ENCODE data around the gene SLC26A11.

DNA sequence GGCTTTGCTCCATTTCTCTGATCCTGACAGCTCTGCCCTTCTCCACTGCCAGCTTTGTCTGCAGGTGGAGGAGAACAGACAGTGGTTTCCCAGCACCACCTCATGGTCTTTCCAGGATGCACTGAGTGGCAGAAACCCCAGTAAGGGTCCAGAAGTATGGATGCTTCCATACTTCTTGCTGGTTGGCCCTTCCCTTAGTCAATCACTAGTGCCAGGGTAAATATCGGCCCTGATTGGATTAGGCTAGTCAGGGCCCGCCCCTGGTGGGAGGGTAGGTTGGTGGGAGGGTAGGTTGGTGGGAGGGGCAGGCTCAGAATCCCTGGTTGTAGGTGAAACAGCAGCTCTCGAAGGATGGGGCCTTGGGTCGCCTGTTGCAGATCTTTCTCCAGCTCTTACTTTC lies 50.6 kb downstream of the SLC26A11 start:
- TF ChIP-seq, protein P1, sequence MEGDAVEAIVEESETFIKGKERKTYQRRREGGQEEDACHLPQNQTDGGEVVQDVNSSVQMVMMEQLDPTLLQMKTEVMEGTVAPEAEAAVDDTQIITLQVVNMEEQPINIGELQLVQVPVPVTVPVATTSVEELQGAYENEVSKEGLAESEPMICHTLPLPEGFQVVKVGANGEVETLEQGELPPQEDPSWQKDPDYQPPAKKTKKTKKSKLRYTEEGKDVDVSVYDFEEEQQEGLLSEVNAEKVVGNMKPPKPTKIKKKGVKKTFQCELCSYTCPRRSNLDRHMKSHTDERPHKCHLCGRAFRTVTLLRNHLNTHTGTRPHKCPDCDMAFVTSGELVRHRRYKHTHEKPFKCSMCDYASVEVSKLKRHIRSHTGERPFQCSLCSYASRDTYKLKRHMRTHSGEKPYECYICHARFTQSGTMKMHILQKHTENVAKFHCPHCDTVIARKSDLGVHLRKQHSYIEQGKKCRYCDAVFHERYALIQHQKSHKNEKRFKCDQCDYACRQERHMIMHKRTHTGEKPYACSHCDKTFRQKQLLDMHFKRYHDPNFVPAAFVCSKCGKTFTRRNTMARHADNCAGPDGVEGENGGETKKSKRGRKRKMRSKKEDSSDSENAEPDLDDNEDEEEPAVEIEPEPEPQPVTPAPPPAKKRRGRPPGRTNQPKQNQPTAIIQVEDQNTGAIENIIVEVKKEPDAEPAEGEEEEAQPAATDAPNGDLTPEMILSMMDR (conservative IDR thresholded peaks at IDR 0.05 in 1 of 2, IDR thresholded peaks at IDR 0.05 in 1 of 2; ENCODE audit: low read depth in 1 of 2, low read length in 2 of 2) = no peak
- TF ChIP-seq EZH2 (IDR thresholded peaks at IDR 0.05; ENCODE audit: low read length, missing control alignments) = no peak
